A549 (cell line): Measurements from ENCODE around the gene PADI6. TPM values are rescaled to one million over a fixed set of nuclear protein-coding genes. Genes with fewer than 3 reads are reported as not detected.
"Not testable (repeated sequence)": the region's sequence is repeated elsewhere in the genome, so short reads cannot be mapped to it uniquely, and the experiment has no call there.

Experiments
- ATAC-seq, 2 experiments: fragments of 200-7000 bp in 1 of 2; fragments of >200 bp in 1 of 2; cut with Nextera tagmentation in 1 of 2; cut with Tn5 transposase in 1 of 2; 3 replicates each; pipeline versions ENCODE4 v1.8.0 to v1.9.1; 2018 to 2020; ENCODE audit warnings: mild to moderate bottlenecking in 1 of 2, moderate library complexity in 1 of 2
- CTCF ChIA-PET: fragments of 300-600 bp; sonication (Branson Sonifier 250); formaldehyde crosslinking; extraction: SDS; loops from one replicate; lab custom pipeline; 2021; ENCODE audit warnings: antibody characterized with exemption, inconsistent platforms; lab: Yijun Ruan, JAX
- POLR2A ChIA-PET: fragments of 350-600 bp; formaldehyde crosslinking; extraction: SDS; loops from one replicate; lab custom pipeline; 2021; ENCODE audit warnings: antibody characterized with exemption, inconsistent platforms; lab: Yijun Ruan, JAX
- DNase-seq, 2 experiments: peaks; one replicate each; pipeline versions ENCODE4 v3.0.0 to v3.0.0-alpha.2; 2011 to 2016; ENCODE audit warnings: low read depth in 1 of 2, low spot score in 1 of 2
- FAIRE-seq: peaks from 2 replicates; lab custom pipeline; 2011; peaks lifted over from hg19 to GRCh38; lab: Jason Lieb, UNC
- H3K27ac ChIP-seq, 2 experiments: fragments of >200 bp; sonication (Bioruptor Twin); formaldehyde crosslinking; 3 replicates each; pipeline ENCODE4 v1.5.1; 2016 to 2017
- H3K4me1 ChIP-seq: fragments of >200 bp; sonication (Bioruptor Twin); formaldehyde crosslinking; 3 replicates; pipeline ENCODE4 v1.6.1; 2016
- H3K4me2 ChIP-seq: fragments of >200 bp; sonication (Bioruptor Twin); formaldehyde crosslinking; 3 replicates; pipeline ENCODE4 v1.6.1; 2016
- H3K4me3 ChIP-seq: fragments of >200 bp; sonication (Bioruptor Twin); formaldehyde crosslinking; 3 replicates; pipeline ENCODE4 v1.5.1; 2016
- H3K9me3 ChIP-seq: fragments of >200 bp; sonication (Bioruptor Twin); formaldehyde crosslinking; 3 replicates; pipeline ENCODE4 v1.6.1; 2016
- CBX2 ChIP-seq: fragments of 200-600 bp; sonication (generic); IDR thresholded peaks from 2 replicates; pipeline ENCODE4 v1.6.1; 2016; ENCODE audit warnings: low read depth, mild to moderate bottlenecking, borderline replicate concordance
- CBX8 ChIP-seq: fragments of 200-600 bp; sonication (generic); IDR thresholded peaks from 2 replicates; pipeline ENCODE4 v1.6.1; 2016
- CHD4 ChIP-seq: fragments of 200-600 bp; sonication (generic); IDR thresholded peaks from 2 replicates; pipeline ENCODE4 v1.6.1; 2016; ENCODE audit warnings: antibody characterized with exemption, mild to moderate bottlenecking, borderline replicate concordance
- EP300 ChIP-seq, 2 experiments: fragments of >200 bp; sonication (Bioruptor Twin); formaldehyde crosslinking; IDR thresholded peaks; 2 replicates in 1 of 2; 3 replicates in 1 of 2; pipeline ENCODE4 v1.6.1; 2016 to 2017
- ESRRA ChIP-seq: fragments of 150-350 bp; IDR thresholded peaks from 2 replicates; pipeline ENCODE4 v1.6.1; 2014; ENCODE audit warnings: mild to moderate bottlenecking, low read length, borderline replicate concordance
- FOSL2 ChIP-seq, 2 experiments: fragments of 450-650 bp in 1 of 2; fragments of >200 bp in 1 of 2; sonication (Bioruptor Twin) in 1 of 2; formaldehyde crosslinking; IDR thresholded peaks; 2 replicates each; pipeline versions ENCODE4 v1.5.0 to v1.6.1; 2016 to 2020; ENCODE audit warnings: mild to moderate bottlenecking in 1 of 2, moderate library complexity in 1 of 2
- HOXB5 ChIP-seq: fragments of 250-450 bp; sonication (Bioruptor Pico); IDR thresholded peaks from 2 replicates; pipeline ENCODE4 v1.5.0; 2020; ENCODE audit warnings: mild to moderate bottlenecking, moderate library complexity
- KDM1A ChIP-seq: fragments of 200-600 bp; sonication (generic); IDR thresholded peaks from 2 replicates; pipeline ENCODE4 v1.6.1; 2016; ENCODE audit warnings: low read depth, mild to moderate bottlenecking
- MAZ ChIP-seq: fragments of 150-350 bp; IDR thresholded peaks from 2 replicates; pipeline ENCODE4 v1.6.1; 2014; ENCODE audit warnings: antibody characterized with exemption, low read depth, low read length, borderline replicate concordance
- NFE2L2 ChIP-seq: fragments of 150-350 bp; conservative IDR thresholded peaks from 2 replicates; pipeline ENCODE4 v1.6.1; 2014; ENCODE audit warnings: low read length
- RAD21 ChIP-seq, 2 experiments: fragments of >200 bp in 1 of 2; sonication (Bioruptor Twin) in 1 of 2; formaldehyde crosslinking in 1 of 2; IDR thresholded peaks in 1 of 2; conservative IDR thresholded peaks in 1 of 2; 2 replicates in 1 of 2; 3 replicates in 1 of 2; pipeline ENCODE4 v1.6.1; 2012 to 2018; ENCODE audit warnings: inconsistent platforms in 1 of 2
- RCOR1 ChIP-seq: fragments of 150-350 bp; IDR thresholded peaks from 2 replicates; pipeline ENCODE4 v1.6.1; 2014; ENCODE audit warnings: antibody characterized with exemption, low read length, low read depth
- SMC3 ChIP-seq: fragments of >200 bp; sonication (Bioruptor Twin); formaldehyde crosslinking; IDR thresholded peaks from 3 replicates; pipeline ENCODE4 v1.6.1; 2018; ENCODE audit warnings: inconsistent platforms
- TFCP2L1 ChIP-seq: fragments of 250-450 bp; sonication (Bioruptor Pico); IDR thresholded peaks from 2 replicates; pipeline ENCODE4 v1.5.0; 2021; ENCODE audit warnings: mild to moderate bottlenecking
- TP53 ChIP-seq: fragments of 250-450 bp; sonication (Bioruptor Pico); IDR thresholded peaks from 2 replicates; pipeline ENCODE4 v1.5.0; 2021; ENCODE audit warnings: mild to moderate bottlenecking, moderate library complexity
- ZNF302 ChIP-seq: fragments of 250-450 bp; sonication (Bioruptor Pico); IDR thresholded peaks from 2 replicates; pipeline ENCODE4 v1.9.0; 2021; ENCODE audit warnings: inconsistent platforms, mild to moderate bottlenecking, moderate library complexity
- ZSCAN20 ChIP-seq: fragments of 250-450 bp; sonication (Bioruptor Pico); IDR thresholded peaks from 2 replicates; pipeline ENCODE4 v1.8.0; 2022; ENCODE audit warnings: mild to moderate bottlenecking, moderate library complexity
- WGBS: methylation state at CpG from one replicate; pipeline ENCODE4 v1.1.6; 2017; ENCODE audit errors: missing lambda C conversion rate; 5-methylcytosine and 5-hydroxymethylcytosine counted together
- polyA plus RNA-seq, 4 experiments: library from polyadenylated mRNA; depleted of rRNA in 3 of 4; stranded (reverse); fragments of >200 nt; fragmentation: RNase III in 1 of 4; extraction: RNeasy Plus Mini Kit Qiagen cat#74134 plus additional on column Dnase treatment in 1 of 4; gene quantifications; 2 replicates in 3 of 4; 3 replicates in 1 of 4; pipeline ENCODE4 v1.2.3, GENCODE V29; 2011 to 2017
- TF ChIP-seq, protein P1 (sequence below): fragments of >200 bp; sonication (Bioruptor Twin); formaldehyde crosslinking; IDR thresholded peaks from 3 replicates; pipeline ENCODE4 v1.5.1; 2016
- TF ChIP-seq, protein P2 (sequence below): IDR thresholded peaks from 2 replicates; pipeline ENCODE4 v1.6.1; 2012; ENCODE audit warnings: low read depth, borderline replicate concordance
- TF ChIP-seq, protein P3 (sequence below): fragments of >200 bp; sonication (Bioruptor Twin); formaldehyde crosslinking; IDR thresholded peaks from 3 replicates; pipeline ENCODE4 v1.6.1; 2016

The PADI6 gene
- polyA plus RNA-seq, 2 of the 4 experiments (the other 2 are of a cell fraction): not detected

DNA sequence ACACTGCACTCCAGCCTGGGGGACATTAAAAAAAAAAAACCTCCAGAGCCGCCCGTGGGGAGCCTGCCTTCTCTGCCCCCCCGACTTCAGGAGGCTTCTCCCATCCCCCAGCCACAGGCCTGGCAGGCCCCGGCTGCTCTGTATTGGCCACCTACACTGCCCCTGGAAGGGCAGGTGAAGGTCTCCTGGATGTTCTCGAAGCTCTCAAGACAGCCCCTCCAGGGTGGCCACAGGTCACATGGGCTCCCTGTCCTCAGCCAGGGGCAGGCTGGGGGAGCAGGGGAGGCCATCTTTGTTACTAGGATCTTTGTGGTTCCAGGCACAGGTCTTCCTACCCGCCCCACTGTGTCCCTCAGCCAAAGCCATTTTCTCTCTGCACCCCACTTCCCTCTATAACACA is 32.8 kb downstream of the PADI6 start:
- DNase-seq: no peak
- FAIRE-seq: no peak
- H3K4me1 ChIP-seq: no peaks in the 10 kb centered on the region
- no peak for TF ChIP-seq KDM1A
- no peak for TF ChIP-seq ZSCAN20 (CRISPR knock-in tag)
- TF ChIP-seq, protein P1, sequence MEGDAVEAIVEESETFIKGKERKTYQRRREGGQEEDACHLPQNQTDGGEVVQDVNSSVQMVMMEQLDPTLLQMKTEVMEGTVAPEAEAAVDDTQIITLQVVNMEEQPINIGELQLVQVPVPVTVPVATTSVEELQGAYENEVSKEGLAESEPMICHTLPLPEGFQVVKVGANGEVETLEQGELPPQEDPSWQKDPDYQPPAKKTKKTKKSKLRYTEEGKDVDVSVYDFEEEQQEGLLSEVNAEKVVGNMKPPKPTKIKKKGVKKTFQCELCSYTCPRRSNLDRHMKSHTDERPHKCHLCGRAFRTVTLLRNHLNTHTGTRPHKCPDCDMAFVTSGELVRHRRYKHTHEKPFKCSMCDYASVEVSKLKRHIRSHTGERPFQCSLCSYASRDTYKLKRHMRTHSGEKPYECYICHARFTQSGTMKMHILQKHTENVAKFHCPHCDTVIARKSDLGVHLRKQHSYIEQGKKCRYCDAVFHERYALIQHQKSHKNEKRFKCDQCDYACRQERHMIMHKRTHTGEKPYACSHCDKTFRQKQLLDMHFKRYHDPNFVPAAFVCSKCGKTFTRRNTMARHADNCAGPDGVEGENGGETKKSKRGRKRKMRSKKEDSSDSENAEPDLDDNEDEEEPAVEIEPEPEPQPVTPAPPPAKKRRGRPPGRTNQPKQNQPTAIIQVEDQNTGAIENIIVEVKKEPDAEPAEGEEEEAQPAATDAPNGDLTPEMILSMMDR: no peak
- TF ChIP-seq, protein P2, sequence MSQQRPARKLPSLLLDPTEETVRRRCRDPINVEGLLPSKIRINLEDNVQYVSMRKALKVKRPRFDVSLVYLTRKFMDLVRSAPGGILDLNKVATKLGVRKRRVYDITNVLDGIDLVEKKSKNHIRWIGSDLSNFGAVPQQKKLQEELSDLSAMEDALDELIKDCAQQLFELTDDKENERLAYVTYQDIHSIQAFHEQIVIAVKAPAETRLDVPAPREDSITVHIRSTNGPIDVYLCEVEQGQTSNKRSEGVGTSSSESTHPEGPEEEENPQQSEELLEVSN: no peak
- TF ChIP-seq, protein P3, sequence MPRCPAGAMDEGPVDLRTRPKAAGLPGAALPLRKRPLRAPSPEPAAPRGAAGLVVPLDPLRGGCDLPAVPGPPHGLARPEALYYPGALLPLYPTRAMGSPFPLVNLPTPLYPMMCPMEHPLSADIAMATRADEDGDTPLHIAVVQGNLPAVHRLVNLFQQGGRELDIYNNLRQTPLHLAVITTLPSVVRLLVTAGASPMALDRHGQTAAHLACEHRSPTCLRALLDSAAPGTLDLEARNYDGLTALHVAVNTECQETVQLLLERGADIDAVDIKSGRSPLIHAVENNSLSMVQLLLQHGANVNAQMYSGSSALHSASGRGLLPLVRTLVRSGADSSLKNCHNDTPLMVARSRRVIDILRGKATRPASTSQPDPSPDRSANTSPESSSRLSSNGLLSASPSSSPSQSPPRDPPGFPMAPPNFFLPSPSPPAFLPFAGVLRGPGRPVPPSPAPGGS: no peak
- no peak for TF ChIP-seq CHD4
- TF ChIP-seq TFCP2L1 (CRISPR knock-in tag): no peak
- TF ChIP-seq CBX2: no peak
- TF ChIP-seq TP53 (CRISPR knock-in tag): no peak
- TF ChIP-seq EP300 (IDR thresholded peaks at IDR 0.05): no peak
- no peak for TF ChIP-seq SMC3
- TF ChIP-seq ZNF302 (CRISPR knock-in tag): no peak
- TF ChIP-seq CBX8: no peak
- TF ChIP-seq ESRRA: no peak
- ChIA-PET POLR2A (interaction anchor here (0.6 kb wide), 1 partner anchor 350 kb away, joined by 7 read pairs; no protein-coding TSS in a partner anchor), CTCF (interaction anchor here (0.7 to 9.9 kb wide), 10 partner anchors 8 to 345 kb away, joined by 3 to 107 read pairs (median 15); partner anchors contain the start of gene PADI2)
- WGBS: 89% methylated on average over 5 of the region's 6 CpGs
- no peak for ATAC-seq
- H3K9me3 ChIP-seq: no peaks in the 10 kb centered on the region
- no peak overlapping the region for H3K4me2 ChIP-seq
- no peak overlapping the region for H3K4me3 ChIP-seq
- H3K27ac ChIP-seq: 0 out of 6 replicates have a peak overlapping the region, but pooled peaks of 1 of the 2 experiments have one; percentile 3

DNA sequence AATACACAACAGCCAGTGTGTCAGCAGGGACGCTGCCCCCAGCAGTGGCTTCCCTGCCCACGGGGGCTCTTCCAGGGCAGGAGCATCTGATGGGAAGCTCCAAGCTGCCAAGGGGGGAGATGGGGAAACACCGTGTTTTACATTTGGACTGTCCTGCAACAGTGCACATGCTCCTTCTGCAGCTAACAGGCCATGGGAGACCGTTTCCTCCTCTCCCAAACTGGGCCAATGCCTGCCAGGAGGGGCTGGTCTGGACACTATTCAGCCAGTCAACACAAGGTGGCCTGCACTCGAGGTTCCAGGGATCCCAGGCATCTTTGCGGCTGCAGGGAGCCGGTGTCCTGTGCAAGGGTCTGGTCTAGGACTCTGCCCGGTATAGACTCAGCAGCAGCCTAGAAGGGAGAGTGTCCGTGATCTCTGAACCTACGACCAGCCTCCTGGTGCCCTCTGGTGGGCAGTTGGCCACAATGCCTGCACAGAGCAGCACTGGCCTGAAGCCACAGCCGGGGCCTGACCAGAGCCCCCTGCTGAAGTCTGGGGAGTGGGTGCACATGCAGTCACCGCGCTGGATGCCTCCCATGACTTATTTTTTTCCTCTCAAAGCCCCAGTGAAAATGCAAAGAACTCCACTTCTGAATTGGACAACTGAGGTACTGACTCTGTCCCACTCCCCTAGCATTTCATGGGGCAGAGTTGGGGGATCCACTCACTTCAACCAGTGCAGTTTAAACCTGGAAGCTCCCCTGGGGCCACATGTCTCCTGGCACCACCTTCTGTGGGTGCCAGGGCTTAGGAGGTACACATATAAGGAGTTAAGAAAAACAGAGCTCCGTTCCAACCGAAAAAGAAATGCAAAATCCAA is 34.1 kb downstream of the PADI6 start:
- POLR2A ChIA-PET: no interaction called here
- peak; percentile 62 to 70 for DNase-seq
- H3K4me3 ChIP-seq: no peak overlapping the region
- peak; percentile 72 for TF ChIP-seq SMC3
- TF ChIP-seq NFE2L2: no peak
- no peak for TF ChIP-seq KDM1A
- TF ChIP-seq, protein P1: peak; percentile 63
- TF ChIP-seq FOSL2 (IDR thresholded peaks at IDR 0.05): no peak
- no peak for TF ChIP-seq FOSL2 (CRISPR knock-in tag; IDR thresholded peaks at IDR 0.05)
- peak; percentile 74 for TF ChIP-seq RAD21 (conservative IDR thresholded peaks at IDR 0.05 in 1 of 2, IDR thresholded peaks at IDR 0.05 in 1 of 2)
- TF ChIP-seq MAZ: no peak
- TF ChIP-seq HOXB5 (CRISPR knock-in tag): no peak
- TF ChIP-seq RCOR1: no peak
- no peak for FAIRE-seq
- CTCF ChIA-PET: interaction anchor here (0.7 to 9.9 kb wide), 25 partner anchors 9 to 347 kb away, joined by 3 to 107 read pairs (median 4); partner anchors contain the start of genes PADI2 and PADI6
- peak; percentile 83 to 91 for ATAC-seq
- 45% methylated on average over 10 of the region's 15 CpGs for WGBS
- peak overlapping the region in 1 of 2 experiments; percentile 69; a peak in 2 of 6 replicates for H3K27ac ChIP-seq
- no peak overlapping the region for H3K4me2 ChIP-seq
- no peaks in the 10 kb centered on the region for H3K4me1 ChIP-seq
- H3K9me3 ChIP-seq: no peaks in the 10 kb centered on the region

DNA sequence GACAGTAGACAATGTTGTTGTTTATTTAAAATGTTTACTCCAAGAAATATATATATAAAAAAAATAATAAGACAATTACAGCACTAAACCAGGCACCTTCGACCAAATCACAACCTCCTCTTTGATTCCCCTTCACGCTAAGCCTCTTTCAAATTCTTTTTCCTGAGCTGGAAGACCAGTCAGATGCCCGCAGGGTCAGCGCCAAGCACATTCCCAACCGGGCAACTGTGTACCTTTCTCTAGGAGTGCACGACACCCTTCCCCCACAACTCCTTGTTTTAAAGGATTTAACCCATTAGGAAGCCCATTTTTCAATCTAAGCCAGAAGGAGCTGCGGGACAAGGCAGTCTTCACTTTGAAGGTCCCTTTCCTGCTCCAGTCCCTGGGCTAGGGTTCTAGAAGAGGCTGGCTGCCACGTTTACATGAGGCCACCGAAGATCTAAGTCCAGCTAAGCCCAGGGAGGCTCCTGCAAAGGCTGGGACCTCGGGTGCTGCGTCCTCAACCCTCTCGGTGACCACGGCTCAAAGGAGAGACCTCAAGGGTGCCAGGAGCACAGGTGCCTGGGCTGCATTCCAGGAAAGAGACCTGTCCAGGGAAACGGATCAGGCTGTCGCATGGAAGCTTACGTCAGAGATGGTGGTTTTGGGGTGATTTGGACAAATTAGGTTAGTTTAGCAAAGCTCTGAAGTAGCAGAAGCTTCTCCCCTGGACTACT is 34.9 kb downstream of the PADI6 start:
- H3K4me2 ChIP-seq, DNase-seq, FAIRE-seq, H3K4me1 ChIP-seq, H3K4me3 ChIP-seq, H3K9me3 ChIP-seq, POLR2A ChIA-PET, ATAC-seq, H3K27ac ChIP-seq: not testable (repeated sequence)
- 72% methylated on average over 16 of the region's 16 CpGs for WGBS
- CTCF ChIA-PET: interaction anchor here (0.7 to 9.9 kb wide), 20 partner anchors 8 to 347 kb away, joined by 3 to 107 read pairs (median 4); partner anchors contain the start of genes PADI2 and PADI6
